22Rv1 (cell line): Measurements from ENCODE around the gene NAA80.
A peak's percentile ranks its signal among the peaks of the same experiment; 100 is the strongest.

ENCODE experiments used
- H3K27ac ChIP-seq: fragments of 450-650 bp; 2 replicates; pipeline ENCODE4 v1.5.1; 2017
- ZFX ChIP-seq: fragments of 450-650 bp; IDR thresholded peaks from 2 replicates; pipeline ENCODE4 v1.6.1; 2017; ENCODE audit warnings: antibody characterized with exemption, borderline replicate concordance
- TF ChIP-seq, protein P1 (sequence below): fragments of 450-650 bp; IDR thresholded peaks from 2 replicates; pipeline ENCODE4 v1.5.1; 2017; ENCODE audit warnings: mild to moderate bottlenecking

The NAA80 gene

DNA sequence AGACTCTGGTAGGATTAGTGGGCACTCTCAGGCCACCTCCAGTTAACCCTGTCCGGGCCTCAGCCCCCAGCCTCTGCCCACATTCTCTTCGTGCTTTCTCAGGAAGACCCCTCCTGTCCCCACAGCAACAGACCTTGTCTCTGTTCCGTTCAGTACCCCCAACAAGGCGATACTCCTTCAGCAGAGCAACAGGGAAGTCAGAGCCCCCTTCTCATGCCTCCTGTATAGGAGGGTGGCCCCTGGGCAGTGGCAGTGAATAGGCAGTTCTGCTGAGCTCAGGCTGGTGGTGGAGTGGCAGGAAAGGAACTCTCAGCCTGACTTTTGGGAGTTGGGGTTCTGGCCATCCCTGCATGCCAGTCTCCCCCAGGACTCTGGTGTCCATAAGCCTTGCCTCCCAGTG is 29.7 kb downstream of the NAA80 start:
- peak overlapping the region; percentile 73 for H3K27ac ChIP-seq
- TF ChIP-seq, protein P1, sequence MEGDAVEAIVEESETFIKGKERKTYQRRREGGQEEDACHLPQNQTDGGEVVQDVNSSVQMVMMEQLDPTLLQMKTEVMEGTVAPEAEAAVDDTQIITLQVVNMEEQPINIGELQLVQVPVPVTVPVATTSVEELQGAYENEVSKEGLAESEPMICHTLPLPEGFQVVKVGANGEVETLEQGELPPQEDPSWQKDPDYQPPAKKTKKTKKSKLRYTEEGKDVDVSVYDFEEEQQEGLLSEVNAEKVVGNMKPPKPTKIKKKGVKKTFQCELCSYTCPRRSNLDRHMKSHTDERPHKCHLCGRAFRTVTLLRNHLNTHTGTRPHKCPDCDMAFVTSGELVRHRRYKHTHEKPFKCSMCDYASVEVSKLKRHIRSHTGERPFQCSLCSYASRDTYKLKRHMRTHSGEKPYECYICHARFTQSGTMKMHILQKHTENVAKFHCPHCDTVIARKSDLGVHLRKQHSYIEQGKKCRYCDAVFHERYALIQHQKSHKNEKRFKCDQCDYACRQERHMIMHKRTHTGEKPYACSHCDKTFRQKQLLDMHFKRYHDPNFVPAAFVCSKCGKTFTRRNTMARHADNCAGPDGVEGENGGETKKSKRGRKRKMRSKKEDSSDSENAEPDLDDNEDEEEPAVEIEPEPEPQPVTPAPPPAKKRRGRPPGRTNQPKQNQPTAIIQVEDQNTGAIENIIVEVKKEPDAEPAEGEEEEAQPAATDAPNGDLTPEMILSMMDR, result no peak
- no peak for TF ChIP-seq ZFX

DNA sequence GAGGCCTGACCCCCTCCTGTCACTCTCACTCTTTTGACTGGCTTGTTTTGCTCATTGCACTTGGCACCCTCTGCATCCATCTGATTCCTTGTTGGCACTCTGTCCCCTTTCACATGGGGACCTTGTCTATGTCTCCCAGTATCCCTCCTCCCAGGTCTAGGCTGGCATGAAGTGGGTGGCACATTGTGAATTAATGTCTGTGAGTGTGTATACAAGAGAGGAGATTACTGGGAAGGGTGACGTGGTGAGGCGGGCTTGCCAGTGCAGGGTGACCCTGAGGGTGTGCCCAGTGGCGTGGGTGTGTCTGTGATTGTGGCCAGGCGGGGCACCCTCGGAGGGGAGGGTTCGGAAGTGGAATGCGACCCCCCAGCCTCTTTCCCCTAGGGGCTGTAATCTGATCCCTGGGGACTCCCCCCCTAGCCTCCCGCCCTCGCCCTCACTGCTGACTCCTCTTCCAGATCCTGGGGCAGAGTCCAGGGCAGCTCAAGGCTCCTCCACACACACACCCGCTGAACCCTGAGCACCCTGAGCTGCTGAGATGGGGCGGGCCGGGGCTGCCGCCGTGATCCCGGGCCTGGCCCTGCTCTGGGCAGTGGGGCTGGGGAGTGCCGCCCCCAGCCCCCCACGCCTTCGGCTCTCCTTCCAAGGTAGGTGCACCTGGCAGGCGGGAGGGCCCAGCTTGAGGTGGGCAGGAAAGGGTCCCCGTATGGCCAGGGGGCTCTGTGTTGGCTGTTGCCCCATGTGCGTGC is 30.3 kb downstream of the NAA80 start, which contains the start of gene SEMA3B:
Gene SEMA3B (plus strand): TSS at position 445 of the 749 bp plus-strand sequence. CDS start 94 bp downstream, at position 539.
- peak within 1 kb of the TSS; percentile 73 for H3K27ac ChIP-seq
- TF ChIP-seq, protein P1, result no peak
- TF ChIP-seq ZFX, result no peak

DNA sequence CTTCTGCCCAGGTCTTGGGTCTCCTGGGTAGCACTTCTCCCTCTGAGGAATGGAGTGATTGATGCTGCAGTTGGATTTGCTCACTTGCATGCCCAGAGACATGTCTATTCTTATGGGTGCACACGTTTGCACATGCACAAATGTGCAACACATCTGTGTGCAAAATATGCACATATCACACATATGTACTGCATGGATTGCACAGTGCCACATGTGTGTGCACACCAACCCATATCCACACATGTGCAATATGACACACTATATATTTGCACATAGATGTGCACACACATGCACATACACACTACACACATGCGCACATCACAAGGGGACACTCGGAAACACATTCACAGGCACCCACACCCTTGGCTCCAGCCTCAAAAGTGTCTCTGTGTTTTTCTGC is 30.9 kb downstream of the NAA80 start:
- TF ChIP-seq ZFX, result no peak
- TF ChIP-seq, protein P1, result no peak

DNA sequence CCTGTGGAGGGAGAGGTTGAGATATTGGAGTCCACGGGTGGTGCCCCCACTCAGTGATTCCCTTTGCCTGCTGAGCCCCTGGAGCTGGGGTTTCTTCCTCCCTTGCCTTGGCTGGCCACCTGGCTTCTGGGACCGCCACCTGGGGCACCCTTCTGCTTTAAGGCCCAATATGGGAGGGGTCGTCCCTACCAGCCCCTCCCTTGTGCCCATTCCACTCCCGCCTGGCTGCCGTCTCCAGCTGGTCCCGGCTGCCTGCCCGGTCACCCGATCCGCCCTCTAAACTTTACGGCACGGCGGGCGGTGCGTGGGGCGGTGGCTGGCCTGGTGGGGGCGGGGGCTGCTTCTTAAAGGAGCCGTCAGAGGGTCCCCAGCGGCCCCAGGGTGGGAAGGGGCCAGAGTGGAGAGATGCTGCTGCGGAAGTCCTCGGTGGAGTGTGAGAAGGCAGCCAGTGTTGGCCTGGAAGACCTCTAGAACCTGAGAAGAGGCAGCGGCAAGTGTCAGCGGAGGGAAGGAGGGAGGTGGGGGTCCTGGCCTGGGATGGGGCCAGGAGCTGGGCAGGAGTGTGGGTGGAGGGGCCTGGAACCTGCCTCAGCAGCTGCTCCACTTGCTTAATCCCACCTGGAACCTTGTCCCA is 31.8 kb downstream of the NAA80 start:
- peak overlapping the region; percentile 73 for H3K27ac ChIP-seq

More for the DNA sequence above, 30.9 kb downstream of the NAA80 start:
- H3K27ac ChIP-seq, result peak overlapping the region; percentile 73

DNA sequence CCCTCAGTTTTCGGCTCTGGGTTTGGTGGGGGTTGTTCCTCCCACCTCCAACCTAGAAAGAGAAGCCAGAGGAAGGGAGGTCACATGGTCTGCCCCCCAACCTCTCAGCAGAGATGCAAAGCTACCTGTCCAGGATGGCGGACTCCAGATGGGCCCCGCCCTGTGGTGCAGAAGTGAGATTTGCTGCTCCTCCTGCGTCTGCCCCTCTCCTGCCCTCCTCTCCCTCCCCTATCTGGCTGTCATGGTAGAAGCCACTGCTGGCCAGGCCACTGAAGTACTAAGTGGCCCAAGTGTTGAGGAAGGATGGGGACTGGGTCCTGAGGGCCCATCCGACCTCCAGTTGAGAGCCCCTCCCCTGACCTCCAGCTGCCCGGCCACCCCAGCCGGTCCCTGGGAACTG is 32.4 kb downstream of the NAA80 start:
- H3K27ac ChIP-seq, result peak overlapping the region; percentile 73
- TF ChIP-seq, protein P1, result no peak
- TF ChIP-seq ZFX, result no peak

More for the DNA sequence above, 31.8 kb downstream of the NAA80 start:
- TF ChIP-seq, protein P1, result no peak
- no peak for TF ChIP-seq ZFX

DNA sequence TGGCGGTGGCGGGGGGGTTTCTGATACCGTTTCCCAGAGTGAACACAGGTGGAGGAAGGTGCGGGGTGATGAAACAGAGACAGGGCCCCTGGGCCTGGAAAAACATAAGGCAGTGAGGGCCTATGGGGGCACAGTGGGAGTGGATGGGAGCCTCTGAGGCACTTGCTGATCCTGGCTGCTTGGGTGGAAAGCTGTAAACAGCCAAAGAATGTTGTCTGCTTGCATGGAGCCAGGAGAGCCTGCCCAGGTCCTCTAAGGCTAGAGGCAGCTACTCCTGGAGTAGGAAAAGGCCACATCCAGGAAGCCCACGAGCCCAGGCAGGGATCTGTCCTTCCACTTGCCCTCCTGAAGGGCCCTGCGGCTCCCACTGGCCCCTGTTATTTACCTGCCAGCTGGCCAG is 33.2 kb downstream of the NAA80 start:
- no peak for TF ChIP-seq ZFX
- TF ChIP-seq, protein P1, result no peak
- peak overlapping the region; percentile 73 for H3K27ac ChIP-seq

DNA sequence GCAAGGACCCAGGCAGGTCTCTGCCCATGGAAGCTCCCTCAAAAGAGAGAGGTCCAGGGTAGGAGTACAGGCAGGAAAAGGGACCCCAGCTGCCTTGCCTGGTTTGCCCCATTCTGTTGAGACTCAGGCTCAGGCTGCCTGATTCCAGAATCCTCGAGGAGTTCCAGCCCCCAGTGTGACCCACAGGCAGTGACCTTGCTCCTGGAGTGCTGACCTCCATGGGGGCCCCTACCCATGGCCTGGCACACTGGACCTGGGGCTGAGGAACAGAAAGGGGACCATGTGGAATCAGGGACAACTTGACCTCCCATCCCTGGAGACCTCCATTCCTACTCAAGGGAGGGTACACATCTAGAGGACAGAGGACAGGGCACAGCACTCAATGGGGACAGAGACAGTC is 33.6 kb downstream of the NAA80 start:
- peak overlapping the region; percentile 73 for H3K27ac ChIP-seq
- TF ChIP-seq, protein P1, result no peak
- no peak for TF ChIP-seq ZFX
